GM19463 (cell line): Measurements from ENCODE around the gene VRTN.
"Not testable (repeated sequence)": the region's sequence is repeated elsewhere in the genome, so short reads cannot be mapped to it uniquely, and the experiment has no call there.

Experiments used
- ATAC-seq: cut with Tn5 transposase; IDR thresholded peaks from one replicate; pipeline ENCODE4 v1.9.1; 2021; ENCODE audit warnings: mild to moderate bottlenecking, moderate library complexity; ENCODE audit not compliant: unreplicated experiment

VRTN gene

GRCh38 chr14:74348735-74349463, 628 bp downstream of the VRTN start:
- ATAC-seq: no peak

GRCh38 chr14:74349757-74350156, 1.5 kb downstream of the VRTN start:
- ATAC-seq: no peak

- ATAC-seq: no peak
These were observed 2.1 kb downstream of the VRTN start for GRCh38 chr14:74350211-74350927.

GRCh38 chr14:74350928-74351323, 2.7 kb downstream of the VRTN start:
- no peak for ATAC-seq

GRCh38 chr14:74356892-74357575, 8.8 kb downstream of the VRTN start:
- ATAC-seq: no peak

- no peak for ATAC-seq
These were observed 9.3 kb downstream of the VRTN start for GRCh38 chr14:74357585-74357984.

GRCh38 chr14:74358176-74358829, 10.0 kb downstream of the VRTN start:
- ATAC-seq: no peak

- ATAC-seq: no peak
These were observed 11.9 kb downstream of the VRTN start for GRCh38 chr14:74360163-74360562.

GRCh38 chr14:74362361-74362915, 14.2 kb downstream of the VRTN start:
- no peak for ATAC-seq

GRCh38 chr14:74364271-74364880, 16.1 kb downstream of the VRTN start:
- ATAC-seq: no peak

- ATAC-seq: no peak
These were observed 19.8 kb downstream of the VRTN start for GRCh38 chr14:74368026-74368425.

- no peak for ATAC-seq
These were observed 20.2 kb downstream of the VRTN start for GRCh38 chr14:74368441-74368840.

- ATAC-seq: no peak
These were observed 29.9 kb downstream of the VRTN start for GRCh38 chr14:74377976-74378690.

GRCh38 chr14:74380172-74380571, 31.9 kb downstream of the VRTN start:
- ATAC-seq: no peak

- no peak for ATAC-seq
These were observed 32.6 kb downstream of the VRTN start for GRCh38 chr14:74380845-74381244.

GRCh38 chr14:74381571-74381970, 33.3 kb downstream of the VRTN start:
- not testable (repeated sequence) for ATAC-seq

GRCh38 chr14:74382231-74382630, 34.0 kb downstream of the VRTN start:
- no peak for ATAC-seq

GRCh38 chr14:74389980-74390379, 41.7 kb downstream of the VRTN start:
- no peak for ATAC-seq

GRCh38 chr14:74390505-74390904, 42.2 kb downstream of the VRTN start:
- ATAC-seq: not testable (repeated sequence)

GRCh38 chr14:74391479-74391878, 43.2 kb downstream of the VRTN start:
- ATAC-seq: no peak
